HL-60 (cell line): ENCODE results near the gene VILL.

ENCODE experiments used
- GABPA ChIP-seq: IDR thresholded peaks from 2 replicates; pipeline ENCODE4 v1.6.1; 2012; ENCODE audit warnings: low read depth
- POLR2AphosphoS5 ChIP-seq: IDR thresholded peaks from 2 replicates; pipeline ENCODE4 v1.6.1; 2012; ENCODE audit warnings: low read depth
- REST ChIP-seq: IDR thresholded peaks from 2 replicates; pipeline ENCODE4 v1.6.1; 2012; ENCODE audit warnings: low read depth; ENCODE audit not compliant: insufficient replicate concordance
- SPI1 ChIP-seq: IDR thresholded peaks from 2 replicates; pipeline ENCODE4 v1.6.1; 2012; ENCODE audit warnings: low read depth, mild to moderate bottlenecking, borderline replicate concordance
- TF ChIP-seq, protein P1 (sequence below): IDR thresholded peaks from one replicate; pipeline ENCODE4 v1.5.1; 2011; ENCODE audit warnings: low read length, control low read depth, inconsistent platforms; ENCODE audit not compliant: insufficient read depth

- TF ChIP-seq, protein P1, sequence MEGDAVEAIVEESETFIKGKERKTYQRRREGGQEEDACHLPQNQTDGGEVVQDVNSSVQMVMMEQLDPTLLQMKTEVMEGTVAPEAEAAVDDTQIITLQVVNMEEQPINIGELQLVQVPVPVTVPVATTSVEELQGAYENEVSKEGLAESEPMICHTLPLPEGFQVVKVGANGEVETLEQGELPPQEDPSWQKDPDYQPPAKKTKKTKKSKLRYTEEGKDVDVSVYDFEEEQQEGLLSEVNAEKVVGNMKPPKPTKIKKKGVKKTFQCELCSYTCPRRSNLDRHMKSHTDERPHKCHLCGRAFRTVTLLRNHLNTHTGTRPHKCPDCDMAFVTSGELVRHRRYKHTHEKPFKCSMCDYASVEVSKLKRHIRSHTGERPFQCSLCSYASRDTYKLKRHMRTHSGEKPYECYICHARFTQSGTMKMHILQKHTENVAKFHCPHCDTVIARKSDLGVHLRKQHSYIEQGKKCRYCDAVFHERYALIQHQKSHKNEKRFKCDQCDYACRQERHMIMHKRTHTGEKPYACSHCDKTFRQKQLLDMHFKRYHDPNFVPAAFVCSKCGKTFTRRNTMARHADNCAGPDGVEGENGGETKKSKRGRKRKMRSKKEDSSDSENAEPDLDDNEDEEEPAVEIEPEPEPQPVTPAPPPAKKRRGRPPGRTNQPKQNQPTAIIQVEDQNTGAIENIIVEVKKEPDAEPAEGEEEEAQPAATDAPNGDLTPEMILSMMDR, result no peak
- TF ChIP-seq SPI1 (no peak), POLR2AphosphoS5 (no peak), REST (no peak), GABPA (no peak)
Observed at GRCh38 chr3:37990527-37990926, at the start of gene VILL.
